Thoracic aorta (tissue), 2 donors: Measurements from ENCODE around the gene KMT2A. TPM values are rescaled to one million over a fixed set of nuclear protein-coding genes. Genes with fewer than 3 reads are reported as not detected.
"Not testable (repeated sequence)": the region's sequence is repeated elsewhere in the genome, so short reads cannot be mapped to it uniquely, and the experiment has no call there.

Source experiments
- ATAC-seq: fragments of 150-250 bp; one replicate; pipeline ENCODE4 v1.8.0; 2017; ENCODE audit warnings: low read depth; ENCODE audit not compliant: insufficient number of reproducible peaks, low FRiP score
- DNase-seq: peaks from one replicate; pipeline ENCODE4 v3.0.0-alpha.2; 2020; ENCODE audit warnings: low spot score
- H3K27ac ChIP-seq, 2 donors: fragments of 200-600 bp; sonication (generic); 1 replicate in 1 of 2; 2 replicates in 1 of 2; pipeline ENCODE4 v1.5.1; 2016; ENCODE audit warnings: mild to moderate bottlenecking in 2 of 2, moderate library complexity in 2 of 2
- H3K27me3 ChIP-seq: fragments of 200-600 bp; sonication (generic); replicated peaks from 2 replicates; pipeline ENCODE4 v1.6.0; 2016; ENCODE audit warnings: mild to moderate bottlenecking; ENCODE audit not compliant: insufficient read depth
- H3K36me3 ChIP-seq: fragments of 200-600 bp; sonication (generic); one replicate; pipeline ENCODE4 v1.5.1; 2016
- H3K4me1 ChIP-seq, 2 donors: fragments of 200-600 bp; sonication (generic); 1 replicate in 1 of 2; 2 replicates in 1 of 2; pipeline versions ENCODE4 v1.5.1 to v1.6.0; 2016; ENCODE audit warnings: low read depth in 2 of 2, mild to moderate bottlenecking in 1 of 2; ENCODE audit not compliant: control insufficient read depth in 1 of 2
- H3K4me3 ChIP-seq: fragments of 200-600 bp; sonication (generic); 2 replicates; pipeline ENCODE4 v1.5.1; 2016; ENCODE audit warnings: mild to moderate bottlenecking
- H3K9me3 ChIP-seq: fragments of 200-600 bp; sonication (generic); 2 replicates; pipeline ENCODE4 v1.5.1; 2016
- total RNA-seq, 2 donors: library from RNA; depleted of rRNA; stranded (reverse); fragments of >200 nt; gene quantifications; one replicate each; pipeline versions ENCODE4 v1.1.0 to v1.2.3, GENCODE V29; 2016
- TF ChIP-seq, protein P1 (sequence below): fragments of 200-600 bp; sonication (generic); IDR thresholded peaks from one replicate; pipeline ENCODE4 v1.5.1; 2019; ENCODE audit warnings: antibody characterized with exemption

The KMT2A gene
- total RNA-seq, 2 donors from 2014 or later, result 88.1 to 105 TPM

DNA sequence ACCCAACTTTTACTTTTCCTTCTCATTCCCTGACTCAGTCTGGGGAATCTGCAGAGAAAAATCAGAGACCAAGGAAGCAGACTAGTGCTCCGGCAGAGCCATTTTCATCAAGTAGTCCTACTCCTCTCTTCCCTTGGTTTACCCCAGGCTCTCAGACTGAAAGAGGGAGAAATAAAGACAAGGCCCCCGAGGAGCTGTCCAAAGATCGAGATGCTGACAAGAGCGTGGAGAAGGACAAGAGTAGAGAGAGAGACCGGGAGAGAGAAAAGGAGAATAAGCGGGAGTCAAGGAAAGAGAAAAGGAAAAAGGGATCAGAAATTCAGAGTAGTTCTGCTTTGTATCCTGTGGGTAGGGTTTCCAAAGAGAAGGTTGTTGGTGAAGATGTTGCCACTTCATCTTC, 37.2 kb downstream of the KMT2A start:
- H3K36me3 ChIP-seq, result peaks cover 16% of the 10 kb centered on the region
- H3K4me1 ChIP-seq, result no peaks in the 10 kb centered on the region
- H3K9me3 ChIP-seq, result no peaks in the 10 kb centered on the region
- ATAC-seq (no peak), DNase-seq (no peak)
- TF ChIP-seq, protein P1, sequence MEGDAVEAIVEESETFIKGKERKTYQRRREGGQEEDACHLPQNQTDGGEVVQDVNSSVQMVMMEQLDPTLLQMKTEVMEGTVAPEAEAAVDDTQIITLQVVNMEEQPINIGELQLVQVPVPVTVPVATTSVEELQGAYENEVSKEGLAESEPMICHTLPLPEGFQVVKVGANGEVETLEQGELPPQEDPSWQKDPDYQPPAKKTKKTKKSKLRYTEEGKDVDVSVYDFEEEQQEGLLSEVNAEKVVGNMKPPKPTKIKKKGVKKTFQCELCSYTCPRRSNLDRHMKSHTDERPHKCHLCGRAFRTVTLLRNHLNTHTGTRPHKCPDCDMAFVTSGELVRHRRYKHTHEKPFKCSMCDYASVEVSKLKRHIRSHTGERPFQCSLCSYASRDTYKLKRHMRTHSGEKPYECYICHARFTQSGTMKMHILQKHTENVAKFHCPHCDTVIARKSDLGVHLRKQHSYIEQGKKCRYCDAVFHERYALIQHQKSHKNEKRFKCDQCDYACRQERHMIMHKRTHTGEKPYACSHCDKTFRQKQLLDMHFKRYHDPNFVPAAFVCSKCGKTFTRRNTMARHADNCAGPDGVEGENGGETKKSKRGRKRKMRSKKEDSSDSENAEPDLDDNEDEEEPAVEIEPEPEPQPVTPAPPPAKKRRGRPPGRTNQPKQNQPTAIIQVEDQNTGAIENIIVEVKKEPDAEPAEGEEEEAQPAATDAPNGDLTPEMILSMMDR, result no peak
- no peak overlapping the region for H3K27ac ChIP-seq
- H3K27me3 ChIP-seq, result no peaks in the 10 kb centered on the region
- no peak overlapping the region for H3K4me3 ChIP-seq

DNA sequence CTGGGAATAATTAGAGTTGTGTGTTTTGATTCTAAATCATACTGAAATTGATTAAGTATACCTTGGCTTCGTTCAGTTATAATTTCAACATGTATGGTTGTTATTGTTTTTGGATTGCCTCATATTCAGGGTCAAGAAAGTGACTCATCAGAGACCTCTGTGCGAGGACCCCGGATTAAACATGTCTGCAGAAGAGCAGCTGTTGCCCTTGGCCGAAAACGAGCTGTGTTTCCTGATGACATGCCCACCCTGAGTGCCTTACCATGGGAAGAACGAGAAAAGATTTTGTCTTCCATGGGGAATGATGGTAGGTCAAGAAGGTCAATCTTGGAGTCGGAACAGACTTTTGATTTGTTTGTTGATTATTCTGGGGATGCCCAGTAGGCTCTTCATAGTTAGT, 40.4 kb downstream of the KMT2A start:
- TF ChIP-seq, protein P1, result no peak
- ATAC-seq, result no peak
- no peaks in the 10 kb centered on the region for H3K9me3 ChIP-seq
- no peaks in the 10 kb centered on the region for H3K4me1 ChIP-seq
- H3K4me3 ChIP-seq, result no peak overlapping the region
- DNase-seq, result no peak
- H3K27me3 ChIP-seq, result no peaks in the 10 kb centered on the region
- no peak overlapping the region for H3K27ac ChIP-seq
- H3K36me3 ChIP-seq, result peaks cover 36% of the 10 kb centered on the region

GRCh38 chr11:118481238-118481637, 44.9 kb downstream of the KMT2A start:
- H3K4me3 ChIP-seq, H3K27ac ChIP-seq, H3K9me3 ChIP-seq, H3K27me3 ChIP-seq, DNase-seq, H3K4me1 ChIP-seq, ATAC-seq: not testable (repeated sequence)
- peaks cover 55% of the 10 kb centered on the region for H3K36me3 ChIP-seq

DNA sequence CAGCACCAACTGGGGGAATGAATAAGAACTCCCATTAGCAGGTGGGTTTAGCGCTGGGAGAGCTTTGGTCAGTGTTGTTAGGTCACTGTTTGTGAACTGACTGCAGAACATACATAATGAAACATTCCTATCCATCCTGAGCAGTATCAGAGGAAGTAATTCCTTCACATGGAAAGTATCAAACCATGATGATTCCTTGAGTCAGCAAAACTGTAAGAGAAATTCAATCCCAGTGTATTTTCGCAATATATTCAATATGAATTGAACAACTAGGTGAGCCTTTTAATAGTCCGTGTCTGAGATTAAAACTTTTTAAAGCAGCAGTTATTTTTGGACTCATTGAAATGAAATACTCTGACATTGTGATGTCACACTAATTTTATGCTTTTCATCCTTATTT, 48.1 kb downstream of the KMT2A start:
- no peak for DNase-seq
- Histone ChIP-seq H3K4me1 (no peaks in the 10 kb centered on the region), H3K27ac (no peak overlapping the region), H3K27me3 (no peaks in the 10 kb centered on the region), H3K4me3 (no peak overlapping the region), H3K36me3 (peaks cover 52% of the 10 kb centered on the region), H3K9me3 (no peaks in the 10 kb centered on the region)
- no peak for ATAC-seq
- TF ChIP-seq, protein P1, result no peak

DNA sequence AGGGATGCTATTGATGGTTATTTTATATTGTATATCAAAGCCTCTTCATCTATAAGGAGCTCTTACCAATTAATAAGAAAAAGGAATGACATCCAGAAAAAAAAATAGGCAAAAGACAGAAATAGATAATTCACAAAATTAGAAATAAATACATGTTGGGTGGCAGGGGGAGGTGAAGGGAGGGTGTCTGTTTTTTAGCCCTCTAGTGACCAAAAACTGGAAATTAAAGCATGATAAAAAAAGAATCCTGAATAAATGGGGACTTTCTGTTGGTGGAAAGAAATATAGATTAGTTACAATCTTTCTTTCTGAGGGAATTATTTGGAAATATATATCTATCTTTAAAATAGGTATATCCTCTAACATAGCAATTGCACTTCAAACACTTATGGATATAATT, 49.0 kb downstream of the KMT2A start:
- no peak for ATAC-seq
- H3K36me3 ChIP-seq, result peaks cover 54% of the 10 kb centered on the region

More for the DNA sequence above, 49.0 kb downstream of the KMT2A start:
- H3K4me1 ChIP-seq, result no peaks in the 10 kb centered on the region
- no peak overlapping the region for H3K27ac ChIP-seq
- no peaks in the 10 kb centered on the region for H3K27me3 ChIP-seq
- DNase-seq, result no peak
- TF ChIP-seq, protein P1, result no peak
- H3K9me3 ChIP-seq, result no peaks in the 10 kb centered on the region
- no peak overlapping the region for H3K4me3 ChIP-seq
